ENCODE results near the gene SEZ6L2. TPM values are rescaled to one million over a fixed set of nuclear protein-coding genes. Genes with fewer than 3 reads are reported as not detected.

SEZ6L2 gene
- total and polyA plus RNA-seq, 2 donors (not counting 1 experiment from before 2014, with no cell fraction given), result 1.2 to 1.8 TPM

GRCh38 chr16:29824589-29825144 is 74.7 kb downstream of the SEZ6L2 start:
- Histone ChIP-seq H3K79me2 (ENCODE audit: control insufficient read depth, insufficient read depth, low read length) (peaks cover 85% of the 10 kb centered on the region), H3K4me1 (ENCODE audit: control insufficient read depth, extremely low read depth, insufficient read depth, low read length) (peaks cover 33% of the 10 kb centered on the region), H4K20me1 (ENCODE audit: control insufficient read depth, extremely low read depth, insufficient read depth, low read length) (no peaks in the 10 kb centered on the region), H3K27ac (ENCODE audit: insufficient read depth, low read length) (peak overlapping the region; percentile 94), H3K4me3 (replicated peaks in 1 of 4; ENCODE audit: control extremely low read depth in 1 of 4, insufficient read depth in 1 of 4, low read depth in 3 of 4, low read length in 4 of 4) (peak overlapping the region; percentile 5 to 47 (median 24)), H3K9ac (ENCODE audit: insufficient read depth, low read length) (peak overlapping the region; percentile 40), H2AFZ (ENCODE audit: low read length) (no peak overlapping the region), H3K4me2 (ENCODE audit: extremely low read depth, insufficient read depth, low read length) (peak overlapping the region; percentile 98), H3K9me3 (ENCODE audit: control insufficient read depth, insufficient read depth, low read depth, low read length) (no peaks in the 10 kb centered on the region), H3K27me3 (ENCODE audit: control insufficient read depth, insufficient read depth, low read length) (no peaks in the 10 kb centered on the region), H3K36me3 (ENCODE audit: control insufficient read depth, insufficient read depth, low read length) (peaks cover 5% of the 10 kb centered on the region)
- TF ChIP-seq EZH2 (IDR thresholded peaks at IDR 0.05; ENCODE audit: low read length, missing control alignments), result no peak
- TF ChIP-seq, protein P1, sequence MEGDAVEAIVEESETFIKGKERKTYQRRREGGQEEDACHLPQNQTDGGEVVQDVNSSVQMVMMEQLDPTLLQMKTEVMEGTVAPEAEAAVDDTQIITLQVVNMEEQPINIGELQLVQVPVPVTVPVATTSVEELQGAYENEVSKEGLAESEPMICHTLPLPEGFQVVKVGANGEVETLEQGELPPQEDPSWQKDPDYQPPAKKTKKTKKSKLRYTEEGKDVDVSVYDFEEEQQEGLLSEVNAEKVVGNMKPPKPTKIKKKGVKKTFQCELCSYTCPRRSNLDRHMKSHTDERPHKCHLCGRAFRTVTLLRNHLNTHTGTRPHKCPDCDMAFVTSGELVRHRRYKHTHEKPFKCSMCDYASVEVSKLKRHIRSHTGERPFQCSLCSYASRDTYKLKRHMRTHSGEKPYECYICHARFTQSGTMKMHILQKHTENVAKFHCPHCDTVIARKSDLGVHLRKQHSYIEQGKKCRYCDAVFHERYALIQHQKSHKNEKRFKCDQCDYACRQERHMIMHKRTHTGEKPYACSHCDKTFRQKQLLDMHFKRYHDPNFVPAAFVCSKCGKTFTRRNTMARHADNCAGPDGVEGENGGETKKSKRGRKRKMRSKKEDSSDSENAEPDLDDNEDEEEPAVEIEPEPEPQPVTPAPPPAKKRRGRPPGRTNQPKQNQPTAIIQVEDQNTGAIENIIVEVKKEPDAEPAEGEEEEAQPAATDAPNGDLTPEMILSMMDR (conservative IDR thresholded peaks at IDR 0.05 in 1 of 2, IDR thresholded peaks at IDR 0.05 in 1 of 2; ENCODE audit: low read depth in 1 of 2, low read length in 2 of 2), result no peak
- peak; percentile 85 to 86 for DNase-seq (ENCODE audit: low read depth in 2 of 2)

DNA sequence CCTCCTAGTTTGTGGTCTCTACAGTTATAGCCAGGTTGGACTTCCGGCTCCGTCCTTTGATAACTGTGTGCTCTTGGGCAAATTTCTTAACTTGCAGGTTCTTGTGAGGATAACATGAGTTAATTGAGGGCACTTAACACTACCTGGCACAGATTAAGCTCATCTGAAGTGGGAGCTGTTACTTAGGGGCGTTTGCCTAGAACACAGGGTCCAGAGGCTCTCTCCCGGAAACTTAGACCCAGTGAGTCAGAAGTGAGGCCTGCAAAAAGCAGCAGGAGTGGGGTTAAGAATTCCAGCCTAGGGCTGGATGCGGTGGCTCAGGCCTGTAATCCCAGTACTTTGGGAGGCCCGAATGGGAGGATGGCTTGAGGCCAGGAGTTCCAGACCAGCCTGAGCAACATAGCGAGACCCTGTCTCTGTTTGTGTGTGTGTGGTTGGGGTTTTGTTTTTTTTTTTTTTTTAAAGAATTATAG is 77.7 kb downstream of the SEZ6L2 start:
- Histone ChIP-seq H3K79me2 (ENCODE audit: control insufficient read depth, insufficient read depth, low read length) (peaks cover 78% of the 10 kb centered on the region), H3K9ac (ENCODE audit: insufficient read depth, low read length) (peak overlapping the region; percentile 80), H3K36me3 (ENCODE audit: control insufficient read depth, insufficient read depth, low read length) (peaks cover 10% of the 10 kb centered on the region), H2AFZ (ENCODE audit: low read length) (no peak overlapping the region), H3K4me1 (ENCODE audit: control insufficient read depth, extremely low read depth, insufficient read depth, low read length) (peaks cover 37% of the 10 kb centered on the region), H4K20me1 (ENCODE audit: control insufficient read depth, extremely low read depth, insufficient read depth, low read length) (no peaks in the 10 kb centered on the region), H3K9me3 (ENCODE audit: control insufficient read depth, insufficient read depth, low read depth, low read length) (no peaks in the 10 kb centered on the region), H3K4me3 (replicated peaks in 1 of 4; ENCODE audit: control extremely low read depth in 1 of 4, insufficient read depth in 1 of 4, low read depth in 3 of 4, low read length in 4 of 4) (peak overlapping the region; percentile 84 to 100 (median 94)), H3K27ac (ENCODE audit: insufficient read depth, low read length) (peak overlapping the region; percentile 94), H3K4me2 (ENCODE audit: extremely low read depth, insufficient read depth, low read length) (peak overlapping the region; percentile 100), H3K27me3 (ENCODE audit: control insufficient read depth, insufficient read depth, low read length) (no peaks in the 10 kb centered on the region)
- TF ChIP-seq, protein P1 (conservative IDR thresholded peaks at IDR 0.05 in 1 of 2, IDR thresholded peaks at IDR 0.05 in 1 of 2; ENCODE audit: low read depth in 1 of 2, low read length in 2 of 2), result no peak
- TF ChIP-seq EZH2 (IDR thresholded peaks at IDR 0.05; ENCODE audit: low read length, missing control alignments), result no peak
- DNase-seq (ENCODE audit: low read depth in 2 of 2), result peak; percentile 80 to 90

Other genes starting within 250 kb of the SEZ6L2 start
- gene SPN, start 236.3 kb downstream of the SEZ6L2 start, total RNA-seq, result not detected in 2 replicates
- gene SPN, start 236.3 kb downstream of the SEZ6L2 start, polyA plus RNA-seq, result 0.01 and 0.05 TPM in 2 replicates
- gene QPRT, start 220.4 kb downstream of the SEZ6L2 start, total RNA-seq, result 53.7 and 94.0 TPM in 2 replicates
- gene QPRT, start 220.4 kb downstream of the SEZ6L2 start, polyA plus RNA-seq, result 10.3 and 27.7 TPM in 2 replicates
- gene C16orf54, start 153.6 kb downstream of the SEZ6L2 start, total RNA-seq, result not detected in 2 replicates
- not detected in 2 replicates for gene C16orf54, start 153.6 kb downstream of the SEZ6L2 start, polyA plus RNA-seq
- gene ZG16, start 121.3 kb downstream of the SEZ6L2 start, total RNA-seq, result not detected in 2 replicates
- not detected in 2 replicates for gene ZG16, start 121.3 kb downstream of the SEZ6L2 start, polyA plus RNA-seq
- 4.4 and 17.7 TPM in 2 replicates for gene KIF22, start 108.8 kb downstream of the SEZ6L2 start, total RNA-seq
- gene KIF22, start 108.8 kb downstream of the SEZ6L2 start, polyA plus RNA-seq, result 12.3 and 43.3 TPM in 2 replicates
- gene MAZ, start 93.0 kb downstream of the SEZ6L2 start, total RNA-seq, result 131 and 136 TPM in 2 replicates
- gene MAZ, start 93.0 kb downstream of the SEZ6L2 start, polyA plus RNA-seq, result 68.1 and 96.6 TPM in 2 replicates
- gene PRRT2, start 87.4 kb downstream of the SEZ6L2 start, total RNA-seq, result 2.1 TPM in 2 replicates
- gene PRRT2, start 87.4 kb downstream of the SEZ6L2 start, polyA plus RNA-seq, result 1.3 and 2.9 TPM in 2 replicates
- gene PAGR1, start 83.4 kb downstream of the SEZ6L2 start, total RNA-seq, result 10.7 and 12.1 TPM in 2 replicates
- gene PAGR1, start 83.4 kb downstream of the SEZ6L2 start, polyA plus RNA-seq, result 10.0 and 16.2 TPM in 2 replicates
- 336 and 518 TPM in 2 replicates for gene MVP, start 79.1 kb downstream of the SEZ6L2 start, total RNA-seq
- gene MVP, start 79.1 kb downstream of the SEZ6L2 start, polyA plus RNA-seq, result 208 and 214 TPM in 2 replicates
- 89.1 and 99.6 TPM in 2 replicates for gene CDIPT, start 36.3 kb downstream of the SEZ6L2 start, total RNA-seq
- 78.1 and 84.9 TPM in 2 replicates for gene CDIPT, start 36.3 kb downstream of the SEZ6L2 start, polyA plus RNA-seq
- gene ASPHD1, start 938 bp upstream of the SEZ6L2 start, total RNA-seq, result 5.4 and 5.9 TPM in 2 replicates
- gene ASPHD1, start 938 bp upstream of the SEZ6L2 start, polyA plus RNA-seq, result 0.77 and 1.3 TPM in 2 replicates
- gene KCTD13, start 26.7 kb upstream of the SEZ6L2 start, total RNA-seq, result 4.6 and 6.3 TPM in 2 replicates
- gene KCTD13, start 26.7 kb upstream of the SEZ6L2 start, polyA plus RNA-seq, result 5.7 and 5.9 TPM in 2 replicates
- 80.6 and 100 TPM in 2 replicates for gene TMEM219, start 62.5 kb upstream of the SEZ6L2 start, total RNA-seq
- gene TMEM219, start 62.5 kb upstream of the SEZ6L2 start, polyA plus RNA-seq, result 79.4 and 86.3 TPM in 2 replicates
- gene TAOK2, start 74.3 kb upstream of the SEZ6L2 start, total RNA-seq, result 36.5 and 41.3 TPM in 2 replicates
- 12.3 and 14.3 TPM in 2 replicates for gene TAOK2, start 74.3 kb upstream of the SEZ6L2 start, polyA plus RNA-seq
- gene HIRIP3, start 96.1 kb upstream of the SEZ6L2 start, total RNA-seq, result 5.6 and 7.9 TPM in 2 replicates
- gene HIRIP3, start 96.1 kb upstream of the SEZ6L2 start, polyA plus RNA-seq, result 3.0 and 7.2 TPM in 2 replicates
- 16.3 and 18.5 TPM in 2 replicates for gene INO80E, start 96.7 kb upstream of the SEZ6L2 start, total RNA-seq
- gene INO80E, start 96.7 kb upstream of the SEZ6L2 start, polyA plus RNA-seq, result 21.9 and 37.1 TPM in 2 replicates
- gene DOC2A, start 111.5 kb upstream of the SEZ6L2 start, total RNA-seq, result 0.26 and 0.33 TPM in 2 replicates
- gene DOC2A, start 111.5 kb upstream of the SEZ6L2 start, polyA plus RNA-seq, result 0.03 TPM in 1 of 2 replicates, not detected in the other
- not detected in 2 replicates for gene C16orf92, start 123.6 kb upstream of the SEZ6L2 start, total RNA-seq
- gene C16orf92, start 123.6 kb upstream of the SEZ6L2 start, polyA plus RNA-seq, result not detected in 2 replicates
- not detected in 2 replicates for gene TLCD3B, start 131.7 kb upstream of the SEZ6L2 start, total RNA-seq
- gene TLCD3B, start 131.7 kb upstream of the SEZ6L2 start, polyA plus RNA-seq, result 0.11 TPM in 1 of 2 replicates, not detected in the other
- 461 and 474 TPM in 2 replicates for gene ALDOA, start 166.2 kb upstream of the SEZ6L2 start, total RNA-seq
- gene ALDOA, start 166.2 kb upstream of the SEZ6L2 start, polyA plus RNA-seq, result 1,015 and 1,066 TPM in 2 replicates
- gene PPP4C, start 176.4 kb upstream of the SEZ6L2 start, total RNA-seq, result 134 and 147 TPM in 2 replicates
- 116 and 161 TPM in 2 replicates for gene PPP4C, start 176.4 kb upstream of the SEZ6L2 start, polyA plus RNA-seq
- 0.26 and 0.33 TPM in 2 replicates for gene TBX6, start 192.4 kb upstream of the SEZ6L2 start, total RNA-seq
- gene TBX6, start 192.4 kb upstream of the SEZ6L2 start, polyA plus RNA-seq, result not detected in 2 replicates
- gene YPEL3, start 196.7 kb upstream of the SEZ6L2 start, total RNA-seq, result 16.0 and 19.5 TPM in 2 replicates
- gene YPEL3, start 196.7 kb upstream of the SEZ6L2 start, polyA plus RNA-seq, result 11.9 and 21.4 TPM in 2 replicates
- gene GDPD3, start 214.0 kb upstream of the SEZ6L2 start, total RNA-seq, result 1.0 and 1.2 TPM in 2 replicates
- gene GDPD3, start 214.0 kb upstream of the SEZ6L2 start, polyA plus RNA-seq, result 1.2 and 1.3 TPM in 2 replicates
- 32.1 and 48.7 TPM in 2 replicates for gene MAPK3, start 223.7 kb upstream of the SEZ6L2 start, total RNA-seq
- gene MAPK3, start 223.7 kb upstream of the SEZ6L2 start, polyA plus RNA-seq, result 167 and 264 TPM in 2 replicates